PC-9 (cell line): Measurements from ENCODE around the gene PTPRCAP. TPM values are rescaled to one million over a fixed set of nuclear protein-coding genes. Genes with fewer than 3 reads are reported as not detected.

Source experiments
- BruUV-seq: library from RNA; stranded (reverse); fragments of 400-500 nt; replicated peaks from 2 replicates; lab custom pipeline; 2021; lab: Mats Ljungman, UMichigan
- CTCF ChIA-PET: fragments of 300-600 bp; sonication (Branson Sonifier 250); formaldehyde crosslinking; loops from one replicate; lab custom pipeline; 2022; ENCODE audit warnings: antibody characterized with exemption; lab: Charles Lee
- POLR2A ChIA-PET: fragments of 300-600 bp; sonication (Branson Sonifier 250); formaldehyde crosslinking; loops from one replicate; lab custom pipeline; 2022; ENCODE audit warnings: antibody characterized with exemption; ENCODE audit not compliant: unreplicated experiment; lab: Charles Lee
- DNase-seq, 2 experiments: peaks; one replicate each; pipeline versions ENCODE4 v3.0.0 to v3.0.0-alpha.2; 2015 to 2022; ENCODE audit warnings: mixed read lengths in 1 of 2
- H2AFZ ChIP-seq: fragments of 200-600 bp; sonication (generic); 2 replicates; pipeline ENCODE4 v1.8.1; 2017; ENCODE audit warnings: antibody characterized with exemption
- H3F3A ChIP-seq: fragments of 200-600 bp; sonication (generic); 2 replicates; pipeline ENCODE4 v1.8.1; 2017; ENCODE audit warnings: antibody characterized with exemption, mild to moderate bottlenecking, low read depth; ENCODE audit not compliant: insufficient read depth
- H3K27ac ChIP-seq: fragments of 200-600 bp; sonication (generic); 2 replicates; pipeline ENCODE4 v1.6.1; 2016; ENCODE audit warnings: mixed run types
- H3K27me3 ChIP-seq: fragments of 200-600 bp; sonication (generic); 2 replicates; pipeline ENCODE4 v1.6.1; 2016; ENCODE audit warnings: low read depth, mixed run types; ENCODE audit not compliant: insufficient read depth
- H3K36me3 ChIP-seq: fragments of 200-600 bp; sonication (generic); 2 replicates; pipeline ENCODE4 v1.6.1; 2016; ENCODE audit warnings: low read depth, mixed run types
- H3K4me1 ChIP-seq: fragments of 200-600 bp; sonication (generic); replicated peaks from 2 replicates; pipeline ENCODE4 v1.6.1; 2016; ENCODE audit warnings: mixed run types; ENCODE audit not compliant: insufficient read depth
- H3K4me2 ChIP-seq: fragments of 200-600 bp; sonication (generic); 2 replicates; pipeline ENCODE4 v1.6.1; 2017; ENCODE audit warnings: mixed run types
- H3K4me3 ChIP-seq: fragments of 200-600 bp; sonication (generic); 2 replicates; pipeline ENCODE4 v1.6.1; 2016; ENCODE audit warnings: mixed run types
- H3K79me2 ChIP-seq: fragments of 200-600 bp; sonication (generic); 2 replicates; pipeline ENCODE4 v1.6.1; 2017; ENCODE audit warnings: low read depth, mixed run types
- H3K9me2 ChIP-seq: fragments of 200-600 bp; sonication (generic); 2 replicates; pipeline ENCODE4 v1.8.1; 2017; ENCODE audit warnings: mild to moderate bottlenecking; ENCODE audit not compliant: insufficient read depth
- H3K9me3 ChIP-seq: fragments of 200-600 bp; sonication (generic); 2 replicates; pipeline ENCODE4 v1.8.1; 2016; ENCODE audit warnings: low read depth; ENCODE audit not compliant: insufficient read depth
- H4K20me1 ChIP-seq: fragments of 200-600 bp; sonication (generic); 2 replicates; pipeline ENCODE4 v1.8.1; 2017; ENCODE audit not compliant: insufficient read depth
- CTCF ChIP-seq: fragments of 200-600 bp; sonication (generic); conservative IDR thresholded peaks from 2 replicates; pipeline ENCODE4 v1.6.1; 2017; ENCODE audit warnings: mixed run types, antibody characterized with exemption, mild to moderate bottlenecking, moderate library complexity
- EZH2 ChIP-seq: fragments of 200-600 bp; sonication (generic); IDR thresholded peaks from 2 replicates; pipeline ENCODE4 v1.8.0; 2017; ENCODE audit warnings: antibody characterized with exemption, low read depth
- intact Hi-C: fragments of 100-400 bp; cut with micrococcal nuclease; formaldehyde crosslinking; loops from one replicate; pipeline ENCODE4 v1.10.0; 2022; ENCODE audit not compliant: unreplicated experiment
- total RNA-seq: library from RNA; stranded (reverse); gene quantifications from 2 replicates; pipeline ENCODE4 v1.2.3, GENCODE V29; 2021

Gene PTPRCAP
- total RNA-seq, 1 experiment from 2014 or later: 1.3 TPM

- Histone ChIP-seq H3F3A (peaks cover 37% of the 10 kb centered on the region), H3K36me3 (no peaks in the 10 kb centered on the region; the same call in none of the 2 replicates), H3K27ac (no peak overlapping the region), H3K4me2 (peak overlapping the region; percentile 87), H3K79me2 (peaks cover 20% of the 10 kb centered on the region), H3K4me1 (peaks cover 13% of the 10 kb centered on the region), H4K20me1 (0 out of 2 replicates have a peak, but pooled peaks cover 6% of the 10 kb centered on the region), H3K4me3 (peak overlapping the region; percentile 70; the same call in 1 of the 2 replicates), H3K9me2 (no peaks in the 10 kb centered on the region), H2AFZ (no peak overlapping the region), H3K27me3 (no peaks in the 10 kb centered on the region), H3K9me3 (no peaks in the 10 kb centered on the region)
- TF ChIP-seq CTCF: no peak
- TF ChIP-seq EZH2: no peak
- intact Hi-C loops: loop anchor here (2.0 to 5.0 kb wide), 2 partner anchors 27 to 65 kb away; partner anchors contain the start of genes CDK2AP2, PITPNM1 and TMEM134
- CTCF ChIA-PET: no interaction called here
- POLR2A ChIA-PET: interaction anchor here (0.6 to 0.7 kb wide), 2 partner anchors 90 to 388 kb away, joined by 6 to 14 read pairs; no protein-coding TSS in a partner anchor
- BruUV-seq: no TSS peak
- DNase-seq: no peak
These were observed 4.4 kb upstream of the PTPRCAP start for GRCh38 chr11:67441731-67442351.

- CTCF ChIA-PET: no interaction called here
- no peaks in the 10 kb centered on the region; the same call in none of the 2 replicates for H3K36me3 ChIP-seq
- no TSS peak for BruUV-seq
These were observed 3.6 kb upstream of the PTPRCAP start for GRCh38 chr11:67441098-67441563.

More at GRCh38 chr11:67441098-67441563, 3.6 kb upstream of the PTPRCAP start:
- Histone ChIP-seq H3K9me3 (no peaks in the 10 kb centered on the region), H3K9me2 (no peaks in the 10 kb centered on the region), H3K27me3 (no peaks in the 10 kb centered on the region), H2AFZ (no peak overlapping the region), H3K27ac (no peak overlapping the region), H4K20me1 (0 out of 2 replicates have a peak, but pooled peaks cover 6% of the 10 kb centered on the region), H3K4me3 (no peak overlapping the region), H3K79me2 (peaks cover 20% of the 10 kb centered on the region), H3F3A (peaks cover 37% of the 10 kb centered on the region), H3K4me2 (no peak overlapping the region), H3K4me1 (peaks cover 13% of the 10 kb centered on the region)
- no peak for DNase-seq
- POLR2A ChIA-PET: interaction anchor here (0.6 to 0.7 kb wide), 2 partner anchors 90 to 388 kb away, joined by 6 to 14 read pairs; no protein-coding TSS in a partner anchor
- TF ChIP-seq EZH2 (no peak), CTCF (no peak)
- intact Hi-C loops: loop anchor here (5.0 kb wide), 1 partner anchor 66 kb away; the partner anchor contains the start of genes CDK2AP2 and PITPNM1
